H9 (cell line): ENCODE measurements around the gene PTGDR2. TPM values are rescaled to one million over a fixed set of nuclear protein-coding genes. Genes with fewer than 3 reads are reported as not detected.

Source experiments
- DNase-seq: peaks from one replicate; pipeline ENCODE4 v3.0.0-alpha.2; 2017
- H2AFZ ChIP-seq: one replicate; pipeline ENCODE4 v1.6.1; 2013; ENCODE audit warnings: mild to moderate bottlenecking, low read length, control low read depth, moderate library complexity
- H2AK5ac ChIP-seq: 2 replicates; pipeline ENCODE4 v1.6.1; 2013; ENCODE audit warnings: low read length, control low read depth, mixed read lengths; ENCODE audit not compliant: insufficient read length
- H2BK120ac ChIP-seq: one replicate; pipeline ENCODE4 v1.6.1; 2013; ENCODE audit warnings: low read depth, mild to moderate bottlenecking, low read length, control low read depth, inconsistent platforms; ENCODE audit not compliant: poor library complexity, severe bottlenecking
- H2BK12ac ChIP-seq: 2 replicates; pipeline ENCODE4 v1.6.1; 2013; ENCODE audit warnings: low read length, control low read depth, mixed read lengths, low read depth; ENCODE audit not compliant: insufficient read length
- H2BK15ac ChIP-seq: 2 replicates; pipeline ENCODE4 v1.6.1; 2013; ENCODE audit warnings: low read depth, low read length, control low read depth
- H2BK20ac ChIP-seq: one replicate; pipeline ENCODE4 v1.6.1; 2013; ENCODE audit warnings: low read depth, mild to moderate bottlenecking, low read length, control low read depth, inconsistent platforms; ENCODE audit not compliant: poor library complexity, severe bottlenecking
- H2BK5ac ChIP-seq: 2 replicates; pipeline ENCODE4 v1.6.1; 2013; ENCODE audit warnings: low read length, control low read depth, mixed read lengths; ENCODE audit not compliant: insufficient read length
- H3K14ac ChIP-seq: 2 replicates; pipeline ENCODE4 v1.6.1; 2013; ENCODE audit warnings: low read length, control low read depth; ENCODE audit not compliant: insufficient read depth
- H3K18ac ChIP-seq: 2 replicates; pipeline ENCODE4 v1.6.1; 2013; ENCODE audit warnings: low read depth, mild to moderate bottlenecking, mixed read lengths, low read length, control low read depth; ENCODE audit not compliant: insufficient read length
- H3K23ac ChIP-seq: 2 replicates; pipeline ENCODE4 v1.6.1; 2013; ENCODE audit warnings: low read length, control low read depth, mixed read lengths, low read depth; ENCODE audit not compliant: insufficient read length
- H3K23me2 ChIP-seq: 2 replicates; pipeline ENCODE4 v1.6.1; 2013; ENCODE audit warnings: low read depth, mild to moderate bottlenecking, mixed read lengths, low read length, control low read depth; ENCODE audit not compliant: insufficient read length, poor library complexity, severe bottlenecking
- H3K27ac ChIP-seq: 2 replicates; pipeline ENCODE4 v1.5.1; 2013; ENCODE audit warnings: low read length, control low read depth, mixed read lengths, low read depth; ENCODE audit not compliant: insufficient read length
- H3K27me3 ChIP-seq: 2 replicates; pipeline ENCODE4 v1.6.1; 2013; ENCODE audit warnings: low read length, control low read depth, inconsistent platforms; ENCODE audit not compliant: insufficient read depth
- H3K4ac ChIP-seq: 2 replicates; pipeline ENCODE4 v1.6.1; 2013; ENCODE audit warnings: low read depth, mild to moderate bottlenecking, control low read depth, inconsistent platforms, low read length, moderate library complexity
- H3K4me1 ChIP-seq: 2 replicates; pipeline ENCODE4 v1.6.1; 2013; ENCODE audit warnings: low read length, control low read depth, inconsistent platforms; ENCODE audit not compliant: insufficient read depth
- H3K4me2 ChIP-seq: 2 replicates; pipeline ENCODE4 v1.6.1; 2013; ENCODE audit warnings: low read length, control low read depth, mixed read lengths; ENCODE audit not compliant: insufficient read length, insufficient read depth
- H3K56ac ChIP-seq: 2 replicates; pipeline ENCODE4 v1.6.1; 2013; ENCODE audit warnings: low read depth, mild to moderate bottlenecking, mixed read lengths, low read length, control low read depth; ENCODE audit not compliant: insufficient read length
- H3K79me1 ChIP-seq: 2 replicates; pipeline ENCODE4 v1.6.1; 2013; ENCODE audit warnings: low read depth, mild to moderate bottlenecking, moderate library complexity, low read length, control low read depth, inconsistent platforms; ENCODE audit not compliant: insufficient read depth, poor library complexity, severe bottlenecking
- H3K79me2 ChIP-seq: 2 replicates; pipeline ENCODE4 v1.6.1; 2013; ENCODE audit warnings: low read length, control low read depth, inconsistent platforms; ENCODE audit not compliant: insufficient read depth
- H3K9ac ChIP-seq: 2 replicates; pipeline ENCODE4 v1.6.1; 2013; ENCODE audit warnings: low read length, control low read depth, mixed read lengths; ENCODE audit not compliant: insufficient read length; ENCODE audit errors: extremely low read depth
- H3K9me3 ChIP-seq: one replicate; pipeline ENCODE4 v1.6.1; 2013; ENCODE audit warnings: low read depth, low read length, inconsistent platforms; ENCODE audit not compliant: control insufficient read depth
- H3T11ph ChIP-seq: one replicate; pipeline ENCODE4 v1.6.1; 2013; ENCODE audit warnings: mild to moderate bottlenecking, low read length, control low read depth, inconsistent platforms
- H4K20me1 ChIP-seq: one replicate; pipeline ENCODE4 v1.6.1; 2013; ENCODE audit not compliant: control insufficient read depth, insufficient read length, insufficient read depth
- H4K5ac ChIP-seq: 2 replicates; pipeline ENCODE4 v1.6.1; 2013; ENCODE audit warnings: low read depth, mild to moderate bottlenecking, mixed read lengths, low read length, control low read depth; ENCODE audit not compliant: insufficient read length
- H4K8ac ChIP-seq: replicated peaks from 2 replicates; pipeline ENCODE4 v1.6.1; 2013; ENCODE audit warnings: low read length, control low read depth, mixed read lengths, low read depth; ENCODE audit not compliant: insufficient read length
- H4K91ac ChIP-seq: 2 replicates; pipeline ENCODE4 v1.6.1; 2013; ENCODE audit warnings: low read depth, mild to moderate bottlenecking, moderate library complexity, mixed read lengths, low read length, control low read depth; ENCODE audit not compliant: insufficient read length
- H3K27ac Mint-ChIP-seq, 3 experiments: 2 replicates in 2 of 3; 3 replicates in 1 of 3; pipeline ENCODE4 v1.8.0; 2020 to 2021; ENCODE audit warnings: mixed read lengths in 3 of 3, mild to moderate bottlenecking in 1 of 3, moderate library complexity in 1 of 3
- H3K27me3 Mint-ChIP-seq: 2 replicates; pipeline ENCODE4 v1.8.0; 2021; ENCODE audit warnings: low read depth, mild to moderate bottlenecking, moderate library complexity, mixed read lengths
- H3K36me3 Mint-ChIP-seq, 3 experiments: 2 replicates in 2 of 3; 3 replicates in 1 of 3; pipeline ENCODE4 v1.8.0; 2020 to 2021; ENCODE audit warnings: low read depth in 3 of 3, mixed read lengths in 3 of 3; ENCODE audit not compliant: insufficient read depth in 1 of 3
- H3K4me1 Mint-ChIP-seq, 2 experiments: 2 replicates each; pipeline ENCODE4 v1.8.0; 2020; ENCODE audit warnings: mixed read lengths in 2 of 2
- H3K4me3 Mint-ChIP-seq, 2 experiments: 2 replicates in 1 of 2; 3 replicates in 1 of 2; pipeline ENCODE4 v1.8.0; 2020 to 2021; ENCODE audit warnings: mild to moderate bottlenecking in 2 of 2, mixed read lengths in 2 of 2, moderate library complexity in 1 of 2
- H3K9me3 Mint-ChIP-seq, 2 experiments: 2 replicates in 1 of 2; 3 replicates in 1 of 2; pipeline ENCODE4 v1.8.0; 2020; ENCODE audit warnings: mild to moderate bottlenecking in 2 of 2, mixed read lengths in 2 of 2, moderate library complexity in 1 of 2
- CTCF ChIP-seq: fragments of 200-600 bp; sonication (generic); conservative IDR thresholded peaks from 3 replicates; pipeline ENCODE4 v1.8.0; 2021; ENCODE audit warnings: antibody characterized with exemption, mild to moderate bottlenecking
- WGBS: extraction: QIAGEN DNeasy Blood & Tissue Kit; methylation state at CpG from one replicate; pipeline ENCODE4 v1.1.7; 2013; ENCODE audit warnings: missing lambda C conversion rate, low lambda C conversion rate, mixed read lengths; ENCODE audit not compliant: insufficient read length; ENCODE audit errors: extremely low coverage; 5-methylcytosine and 5-hydroxymethylcytosine counted together
- total RNA-seq: library from RNA; stranded (reverse); gene quantifications from 2 replicates; pipeline ENCODE4 v1.2.1, GENCODE V29; 2021

Gene PTGDR2
- total RNA-seq, 1 experiment from 2014 or later = not detected

- Histone ChIP-seq H3T11ph (no peak overlapping the region), H3K4me2 (peak overlapping the region; percentile 88), H2AFZ (no peak overlapping the region), H3K9me3 (no peaks in the 10 kb centered on the region), H3K9ac (peak overlapping the region; percentile 24), H2BK20ac (no peak overlapping the region), H2BK15ac (no peak overlapping the region), H3K56ac (no peak overlapping the region), H3K23me2 (peaks cover 14% of the 10 kb centered on the region), H3K23ac (no peak overlapping the region), H3K4me1 (peaks cover 8% of the 10 kb centered on the region; the same call in 1 of the 2 replicates), H3K4ac (no peak overlapping the region), H3K14ac (no peak overlapping the region), H2BK12ac (no peak overlapping the region), H4K8ac (no peak overlapping the region), H4K20me1 (no peaks in the 10 kb centered on the region), H4K5ac (no peak overlapping the region), H2BK120ac (no peak overlapping the region), H2AK5ac (no peak overlapping the region), H2BK5ac (no peak overlapping the region), H3K79me2 (peaks cover 24% of the 10 kb centered on the region; the same call in 1 of the 2 replicates), H3K18ac (no peak overlapping the region), H4K91ac (no peak overlapping the region), H3K27ac (no peak overlapping the region), H3K27me3 (no peaks in the 10 kb centered on the region), H3K79me1 (no peaks in the 10 kb centered on the region)
- WGBS = no CpG with 5 or more reads among the region's 10 CpGs
- H3K4me1 Mint-ChIP-seq = peaks cover 32 to 41% of the 10 kb centered on the region in 2 experiments
- no peaks in the 10 kb centered on the region; a peak in 2 of 5 replicates for H3K9me3 Mint-ChIP-seq
- H3K36me3 Mint-ChIP-seq = peaks cover 28 to 49% (median 29%) of the 10 kb centered on the region in 3 experiments
- peak overlapping the region; percentile 91 to 95 for H3K4me3 Mint-ChIP-seq
- H3K27ac Mint-ChIP-seq = peak overlapping the region in 2 of 3 experiments; percentile 66 to 74; a peak in 3 of 7 replicates
- no peak for DNase-seq
- no peak for TF ChIP-seq CTCF
- H3K27me3 Mint-ChIP-seq = no peaks in the 10 kb centered on the region
Measured at GRCh38 chr11:60844045-60844869, 11.5 kb downstream of the PTGDR2 start.
